HepG2 (cell line): ENCODE measurements around the gene CREB1. TPM values are rescaled to one million over a fixed set of nuclear protein-coding genes. Genes with fewer than 3 reads are reported as not detected.

Source experiments
- BCL6 ChIP-seq: IDR thresholded peaks from 2 replicates; pipeline ENCODE4 v1.6.1; 2016; ENCODE audit warnings: missing genetic modification reagents, missing compliant biosample characterization
- CEBPB ChIP-seq: IDR thresholded peaks from 2 replicates; pipeline ENCODE4 v1.6.1; 2011; ENCODE audit warnings: low read depth, low read length, improper control_type of control experiment, borderline replicate concordance
- CEBPG ChIP-seq: IDR thresholded peaks from 2 replicates; pipeline ENCODE4 v1.6.1; 2016
- CHD4 ChIP-seq: fragments of 200-600 bp; sonication (generic); IDR thresholded peaks from 2 replicates; pipeline ENCODE4 v1.7.0; 2017; ENCODE audit warnings: mild to moderate bottlenecking, low read length, borderline replicate concordance
- FOXK2 ChIP-seq: fragments of 450-650 bp; IDR thresholded peaks from 2 replicates; pipeline ENCODE4 v1.6.1; 2016
- HDAC2 ChIP-seq: sonication (generic); formaldehyde crosslinking; IDR thresholded peaks from 2 replicates; pipeline ENCODE4 v1.4.0; 2020; ENCODE audit warnings: missing genetic modification reagents
- HMG20A ChIP-seq: IDR thresholded peaks from 2 replicates; pipeline ENCODE4 v1.6.1; 2016; ENCODE audit warnings: borderline replicate concordance
- KAT8 ChIP-seq: IDR thresholded peaks from 2 replicates; pipeline ENCODE4 v1.6.1; 2016; ENCODE audit warnings: missing genetic modification reagents, missing compliant biosample characterization
- KDM5A ChIP-seq: fragments of 200-600 bp; sonication (generic); IDR thresholded peaks from 2 replicates; pipeline ENCODE4 v1.7.0; 2018; ENCODE audit warnings: antibody characterized with exemption, mild to moderate bottlenecking, low read length, borderline replicate concordance
- PITX1 ChIP-seq: sonication (generic); formaldehyde crosslinking; IDR thresholded peaks from 2 replicates; pipeline ENCODE4 v1.5.1; 2020; ENCODE audit warnings: mild to moderate bottlenecking, missing genetic modification reagents
- TBX2 ChIP-seq: sonication (generic); formaldehyde crosslinking; IDR thresholded peaks from 2 replicates; pipeline ENCODE4 v1.5.0; 2020; ENCODE audit warnings: missing genetic modification reagents, mild to moderate bottlenecking, borderline replicate concordance
- YEATS4 ChIP-seq: sonication (generic); formaldehyde crosslinking; IDR thresholded peaks from 2 replicates; pipeline ENCODE4 v1.4.0; 2020; ENCODE audit warnings: missing genetic modification reagents, borderline replicate concordance
- ZFP37 ChIP-seq: sonication (generic); formaldehyde crosslinking; IDR thresholded peaks from 2 replicates; pipeline ENCODE4 v1.4.0; 2020; ENCODE audit warnings: missing genetic modification reagents, borderline replicate concordance
- ZFY ChIP-seq: sonication (generic); formaldehyde crosslinking; IDR thresholded peaks from 2 replicates; pipeline ENCODE4 v1.4.0; 2020; ENCODE audit warnings: missing genetic modification reagents
- ZMYM4 ChIP-seq: sonication (generic); formaldehyde crosslinking; IDR thresholded peaks from 2 replicates; pipeline ENCODE4 v1.8.1; 2023; ENCODE audit warnings: mild to moderate bottlenecking, missing genetic modification reagents
- ZNF12 ChIP-seq: sonication (generic); formaldehyde crosslinking; IDR thresholded peaks from 2 replicates; pipeline ENCODE4 v1.5.0; 2020; ENCODE audit warnings: missing genetic modification reagents
- ZNF124 ChIP-seq: sonication (generic); formaldehyde crosslinking; IDR thresholded peaks from 2 replicates; pipeline ENCODE4 v1.4.0; 2020; ENCODE audit warnings: missing genetic modification reagents
- ZNF180 ChIP-seq: sonication (generic); formaldehyde crosslinking; IDR thresholded peaks from 2 replicates; pipeline ENCODE4 v1.4.0; 2020; ENCODE audit warnings: low read depth, missing genetic modification reagents, borderline replicate concordance
- ZNF337 ChIP-seq: sonication (generic); formaldehyde crosslinking; IDR thresholded peaks from 2 replicates; pipeline ENCODE4 v1.5.1; 2020; ENCODE audit warnings: missing genetic modification reagents, low read depth, mild to moderate bottlenecking, borderline replicate concordance
- ZNF558 ChIP-seq: sonication (generic); formaldehyde crosslinking; IDR thresholded peaks from 2 replicates; pipeline ENCODE4 v1.9.0; 2022; ENCODE audit warnings: mild to moderate bottlenecking, missing genetic modification reagents, borderline replicate concordance
- ZNF7 ChIP-seq: IDR thresholded peaks from 2 replicates; pipeline ENCODE4 v1.6.1; 2016; ENCODE audit warnings: missing biosample characterization, missing genetic modification reagents
- polyA plus RNA-seq, 8 experiments: library from polyadenylated mRNA; depleted of rRNA in 3 of 8; stranded (reverse) in 7 of 8; unstranded in 1 of 8; fragments of >200 nt; fragmentation: Illumina TruSeq in 4 of 8; extraction: Trizol in 4 of 8; gene quantifications; 2 replicates each; pipeline versions ENCODE4 v1.2.1 to v1.2.3, GENCODE V29; 2011 to 2016; ENCODE audit warnings: low read depth in 4 of 8, missing spikeins in 1 of 8, mixed read lengths in 1 of 8; ENCODE audit not compliant: insufficient read depth in 1 of 8
- total RNA-seq, 5 experiments: library from RNA; depleted of rRNA; stranded (reverse); fragments of >200 nt; fragmentation: Illumina TruSeq; extraction: Trizol; gene quantifications; 2 replicates each; pipeline ENCODE4 v1.2.3, GENCODE V29; 2016; ENCODE audit warnings: low read depth in 1 of 5
- TF ChIP-seq, protein P1 (sequence below): sonication (generic); formaldehyde crosslinking; IDR thresholded peaks from 2 replicates; pipeline ENCODE4 v1.4.0; 2020; ENCODE audit warnings: missing genetic modification reagents
- TF ChIP-seq, protein P2 (sequence below): sonication (generic); formaldehyde crosslinking; conservative IDR thresholded peaks from 2 replicates; pipeline ENCODE4 v1.8.0; 2022; ENCODE audit warnings: missing genetic modification reagents
- TF ChIP-seq, protein P3 (sequence below): conservative IDR thresholded peaks from 2 replicates; pipeline ENCODE4 v1.6.1; 2018; ENCODE audit warnings: missing genetic modification reagents
- TF ChIP-seq, protein P4 (sequence below): IDR thresholded peaks from 2 replicates; pipeline ENCODE4 v1.6.1; 2012; ENCODE audit warnings: low read length, improper control_type of control experiment

The CREB1 gene
- total and polyA plus RNA-seq, 2 of the 13 experiments (the other 11 are each of a cell fraction or from before 2014, with no cell fraction given), result 51.8 to 51.9 TPM

DNA sequence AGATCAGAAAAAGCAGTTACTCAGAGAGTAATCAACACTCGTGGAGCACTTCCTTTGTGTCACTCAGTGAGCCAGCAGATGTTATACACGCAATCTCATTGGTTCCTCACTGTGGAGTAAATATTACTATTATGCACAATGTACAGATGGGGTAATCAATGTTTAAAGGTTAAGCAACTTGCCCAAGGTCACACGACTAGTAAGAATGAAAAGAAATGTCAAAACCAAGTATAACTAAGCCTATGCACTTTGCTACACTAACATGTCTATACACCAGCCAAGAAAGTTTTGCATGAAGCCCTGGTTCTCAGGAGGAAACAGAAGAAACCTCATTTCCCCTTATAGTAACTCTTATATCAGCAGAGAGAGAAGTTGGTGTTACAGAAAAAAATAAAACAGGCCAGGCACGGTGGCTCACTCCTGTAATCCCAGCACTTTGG, 90.0 kb downstream of the CREB1 start (continued):
- TF ChIP-seq ZFY (CRISPR knock-in tag) (no peak), ZNF337 (CRISPR knock-in tag) (no peak), YEATS4 (CRISPR knock-in tag) (no peak), KAT8 (CRISPR knock-in tag) (peak; percentile 54; the same call in 1 of the 2 replicates), BCL6 (CRISPR knock-in tag) (peak; percentile 50; the same call in 1 of the 2 replicates), CEBPG (peak; percentile 95), ZMYM4 (CRISPR knock-in tag) (peak; percentile 78), CEBPB (peak; percentile 98), CHD4 (no peak), FOXK2 (no peak), ZNF558 (CRISPR knock-in tag) (no peak), ZNF124 (0 out of 2 replicates have a peak, but pooled peaks have one; percentile 51), HDAC2 (CRISPR knock-in tag) (peak; percentile 78), ZNF7 (CRISPR knock-in tag) (no peak), PITX1 (CRISPR knock-in tag) (0 out of 2 replicates have a peak, but pooled peaks have one; percentile 32), HMG20A (peak; percentile 83; the same call in 1 of the 2 replicates), KDM5A (no peak), ZFP37 (CRISPR knock-in tag) (no peak), TBX2 (CRISPR knock-in tag) (peak; percentile 57; the same call in 1 of the 2 replicates), ZNF12 (CRISPR knock-in tag) (peak; percentile 46; the same call in 1 of the 2 replicates), ZNF180 (no peak)
- TF ChIP-seq, protein P1, sequence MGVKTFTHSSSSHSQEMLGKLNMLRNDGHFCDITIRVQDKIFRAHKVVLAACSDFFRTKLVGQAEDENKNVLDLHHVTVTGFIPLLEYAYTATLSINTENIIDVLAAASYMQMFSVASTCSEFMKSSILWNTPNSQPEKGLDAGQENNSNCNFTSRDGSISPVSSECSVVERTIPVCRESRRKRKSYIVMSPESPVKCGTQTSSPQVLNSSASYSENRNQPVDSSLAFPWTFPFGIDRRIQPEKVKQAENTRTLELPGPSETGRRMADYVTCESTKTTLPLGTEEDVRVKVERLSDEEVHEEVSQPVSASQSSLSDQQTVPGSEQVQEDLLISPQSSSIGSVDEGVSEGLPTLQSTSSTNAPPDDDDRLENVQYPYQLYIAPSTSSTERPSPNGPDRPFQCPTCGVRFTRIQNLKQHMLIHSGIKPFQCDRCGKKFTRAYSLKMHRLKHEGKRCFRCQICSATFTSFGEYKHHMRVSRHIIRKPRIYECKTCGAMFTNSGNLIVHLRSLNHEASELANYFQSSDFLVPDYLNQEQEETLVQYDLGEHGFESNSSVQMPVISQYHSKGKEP (CRISPR knock-in tag), result no peak
- TF ChIP-seq, protein P2, sequence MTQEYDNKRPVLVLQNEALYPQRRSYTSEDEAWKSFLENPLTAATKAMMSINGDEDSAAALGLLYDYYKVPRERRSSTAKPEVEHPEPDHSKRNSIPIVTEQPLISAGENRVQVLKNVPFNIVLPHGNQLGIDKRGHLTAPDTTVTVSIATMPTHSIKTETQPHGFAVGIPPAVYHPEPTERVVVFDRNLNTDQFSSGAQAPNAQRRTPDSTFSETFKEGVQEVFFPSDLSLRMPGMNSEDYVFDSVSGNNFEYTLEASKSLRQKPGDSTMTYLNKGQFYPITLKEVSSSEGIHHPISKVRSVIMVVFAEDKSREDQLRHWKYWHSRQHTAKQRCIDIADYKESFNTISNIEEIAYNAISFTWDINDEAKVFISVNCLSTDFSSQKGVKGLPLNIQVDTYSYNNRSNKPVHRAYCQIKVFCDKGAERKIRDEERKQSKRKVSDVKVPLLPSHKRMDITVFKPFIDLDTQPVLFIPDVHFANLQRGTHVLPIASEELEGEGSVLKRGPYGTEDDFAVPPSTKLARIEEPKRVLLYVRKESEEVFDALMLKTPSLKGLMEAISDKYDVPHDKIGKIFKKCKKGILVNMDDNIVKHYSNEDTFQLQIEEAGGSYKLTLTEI, result no peak
- TF ChIP-seq, protein P3, sequence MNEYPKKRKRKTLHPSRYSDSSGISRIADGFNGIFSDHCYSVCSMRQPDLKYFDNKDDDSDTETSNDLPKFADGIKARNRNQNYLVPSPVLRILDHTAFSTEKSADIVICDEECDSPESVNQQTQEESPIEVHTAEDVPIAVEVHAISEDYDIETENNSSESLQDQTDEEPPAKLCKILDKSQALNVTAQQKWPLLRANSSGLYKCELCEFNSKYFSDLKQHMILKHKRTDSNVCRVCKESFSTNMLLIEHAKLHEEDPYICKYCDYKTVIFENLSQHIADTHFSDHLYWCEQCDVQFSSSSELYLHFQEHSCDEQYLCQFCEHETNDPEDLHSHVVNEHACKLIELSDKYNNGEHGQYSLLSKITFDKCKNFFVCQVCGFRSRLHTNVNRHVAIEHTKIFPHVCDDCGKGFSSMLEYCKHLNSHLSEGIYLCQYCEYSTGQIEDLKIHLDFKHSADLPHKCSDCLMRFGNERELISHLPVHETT (CRISPR knock-in tag), result no peak
- TF ChIP-seq, protein P4, sequence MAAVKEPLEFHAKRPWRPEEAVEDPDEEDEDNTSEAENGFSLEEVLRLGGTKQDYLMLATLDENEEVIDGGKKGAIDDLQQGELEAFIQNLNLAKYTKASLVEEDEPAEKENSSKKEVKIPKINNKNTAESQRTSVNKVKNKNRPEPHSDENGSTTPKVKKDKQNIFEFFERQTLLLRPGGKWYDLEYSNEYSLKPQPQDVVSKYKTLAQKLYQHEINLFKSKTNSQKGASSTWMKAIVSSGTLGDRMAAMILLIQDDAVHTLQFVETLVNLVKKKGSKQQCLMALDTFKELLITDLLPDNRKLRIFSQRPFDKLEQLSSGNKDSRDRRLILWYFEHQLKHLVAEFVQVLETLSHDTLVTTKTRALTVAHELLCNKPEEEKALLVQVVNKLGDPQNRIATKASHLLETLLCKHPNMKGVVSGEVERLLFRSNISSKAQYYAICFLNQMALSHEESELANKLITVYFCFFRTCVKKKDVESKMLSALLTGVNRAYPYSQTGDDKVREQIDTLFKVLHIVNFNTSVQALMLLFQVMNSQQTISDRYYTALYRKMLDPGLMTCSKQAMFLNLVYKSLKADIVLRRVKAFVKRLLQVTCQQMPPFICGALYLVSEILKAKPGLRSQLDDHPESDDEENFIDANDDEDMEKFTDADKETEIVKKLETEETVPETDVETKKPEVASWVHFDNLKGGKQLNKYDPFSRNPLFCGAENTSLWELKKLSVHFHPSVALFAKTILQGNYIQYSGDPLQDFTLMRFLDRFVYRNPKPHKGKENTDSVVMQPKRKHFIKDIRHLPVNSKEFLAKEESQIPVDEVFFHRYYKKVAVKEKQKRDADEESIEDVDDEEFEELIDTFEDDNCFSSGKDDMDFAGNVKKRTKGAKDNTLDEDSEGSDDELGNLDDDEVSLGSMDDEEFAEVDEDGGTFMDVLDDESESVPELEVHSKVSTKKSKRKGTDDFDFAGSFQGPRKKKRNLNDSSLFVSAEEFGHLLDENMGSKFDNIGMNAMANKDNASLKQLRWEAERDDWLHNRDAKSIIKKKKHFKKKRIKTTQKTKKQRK, result no peak
